Testis (tissue), 3 donors: ENCODE data around the gene IL17RA. TPM values are rescaled to one million over a fixed set of nuclear protein-coding genes. Genes with fewer than 3 reads are reported as not detected.

ENCODE experiments used
- DNase-seq: peaks from one replicate; pipeline ENCODE4 v3.0.0-alpha.2; 2019
- H3K27ac ChIP-seq, 2 donors: fragments of 200-600 bp; sonication (generic); one replicate each; pipeline ENCODE4 v1.5.1; 2019
- H3K27me3 ChIP-seq: fragments of 200-600 bp; sonication (generic); one replicate; pipeline ENCODE4 v1.5.1; 2019
- H3K36me3 ChIP-seq: fragments of 200-600 bp; sonication (generic); one replicate; pipeline ENCODE4 v1.5.1; 2017; ENCODE audit warnings: low read depth; ENCODE audit errors: missing control alignments
- H3K4me1 ChIP-seq: fragments of 200-600 bp; sonication (generic); one replicate; pipeline ENCODE4 v1.5.1; 2019
- H3K4me3 ChIP-seq, 2 donors: fragments of 200-600 bp; sonication (generic); one replicate each; pipeline ENCODE4 v1.5.1; 2017 to 2019
- H3K9me3 ChIP-seq: fragments of 200-600 bp; sonication (generic); one replicate; pipeline ENCODE4 v1.5.1; 2017
- CTCF ChIP-seq, 3 experiments: fragments of 450-650 bp in 2 of 3; fragments of 200-600 bp in 1 of 3; sonication (generic) in 1 of 3; IDR thresholded peaks; one replicate each; pipeline ENCODE4 v1.5.1; 2016 to 2019; ENCODE audit warnings: antibody characterized with exemption in 3 of 3, mild to moderate bottlenecking in 2 of 3, moderate library complexity in 1 of 3
- POLR2A ChIP-seq: fragments of 450-650 bp; IDR thresholded peaks from one replicate; pipeline ENCODE4 v1.6.1; 2017; ENCODE audit warnings: antibody characterized with exemption, mild to moderate bottlenecking, moderate library complexity
- WGBS, 2 donors: methylation state at CpG; one replicate each; pipeline ENCODE4 v1.1.5; 2018; 5-methylcytosine and 5-hydroxymethylcytosine counted together
- intact Hi-C: fragments of 100-400 bp; cut with DNase I; formaldehyde crosslinking; loops from one replicate; pipeline ENCODE4 v1.15.1; 2023; ENCODE audit warnings: low total_unique reads
- polyA plus RNA-seq: library from polyadenylated mRNA; stranded (reverse); fragments of 350-450 nt; fragmentation: Illumina TruSeq; extraction: RNeasy Lipid Tissue Mini Kit (QIAGEN cat#74804); gene quantifications from one replicate; pipeline ENCODE4 v1.2.3, GENCODE V29; 2014; ENCODE audit warnings: low read depth, low replicate concordance; ENCODE audit not compliant: insufficient read depth
- total RNA-seq, 2 donors: library from RNA; depleted of rRNA; stranded (reverse); fragments of >200 nt; gene quantifications; one replicate each; pipeline ENCODE4 v1.2.3, GENCODE V29; 2016

IL17RA gene
- total and polyA plus RNA-seq, 3 donors from 2014 or later = 6.8 to 12.8 (median 8.3) TPM

- Histone ChIP-seq H3K4me1 (peaks cover 10% of the 10 kb centered on the region), H3K4me3 (no peak overlapping the region), H3K27ac (no peak overlapping the region), H3K9me3 (no peaks in the 10 kb centered on the region), H3K27me3 (no peaks in the 10 kb centered on the region), H3K36me3 (no peaks in the 10 kb centered on the region)
- 92 to 95% methylated on average over 3 of the region's 3 CpGs for WGBS, 2 donors
- no peak for TF ChIP-seq POLR2A
- no peak for TF ChIP-seq CTCF (IDR thresholded peaks at IDR 0.05)
- DNase-seq = no peak
- intact Hi-C loops = loop anchor here (10.0 kb wide), 1 partner anchor 77 kb away; the partner anchor contains the start of gene IL17RA
Observed at GRCh38 chr22:17161991-17162390, 77.2 kb downstream of the IL17RA start.

GRCh38 chr22:17162731-17163130 is 77.9 kb downstream of the IL17RA start:
- Histone ChIP-seq H3K27ac (no peak overlapping the region), H3K27me3 (no peaks in the 10 kb centered on the region), H3K36me3 (no peaks in the 10 kb centered on the region), H3K4me3 (no peak overlapping the region), H3K4me1 (peaks cover 7% of the 10 kb centered on the region), H3K9me3 (no peaks in the 10 kb centered on the region)
- TF ChIP-seq CTCF (IDR thresholded peaks at IDR 0.05) = no peak
- no peak for TF ChIP-seq POLR2A
- 68 to 81% methylated on average over 8 of the region's 8 CpGs for WGBS, 2 donors
- intact Hi-C loops = loop anchor here (10.0 kb wide), 1 partner anchor 78 kb away; the partner anchor contains the start of gene IL17RA
- no peak for DNase-seq

- no peaks in the 10 kb centered on the region for H3K36me3 ChIP-seq
- TF ChIP-seq POLR2A (no peak), CTCF (IDR thresholded peaks at IDR 0.05) (no peak)
- H3K27ac ChIP-seq = no peak overlapping the region
- DNase-seq = no peak
- H3K4me1 ChIP-seq = peaks cover 7% of the 10 kb centered on the region
- H3K27me3 ChIP-seq = no peaks in the 10 kb centered on the region
- H3K9me3 ChIP-seq = no peaks in the 10 kb centered on the region
- intact Hi-C loops = loop anchor here (10.0 kb wide), 1 partner anchor 80 kb away; the partner anchor contains the start of gene IL17RA
- no peak overlapping the region for H3K4me3 ChIP-seq
- 80 to 86% methylated on average over 3 of the region's 3 CpGs for whole genome bisulfite sequencing, 2 donors
Observed at GRCh38 chr22:17164392-17165024, 79.7 kb downstream of the IL17RA start.

Other genes with a start within 250 kb of the IL17RA start
- 10 to 100 TPM in 1 of 2 donors, 1 to 10 TPM in 1; 8.5 to 10.2 TPM for gene GAB4, start 76.8 kb upstream of the IL17RA start, total RNA-seq
- gene GAB4, start 76.8 kb upstream of the IL17RA start, polyA plus RNA-seq = 10.4 TPM
- 1 to 10 TPM; 2.9 to 3.3 TPM for gene TMEM121B, start 36.4 kb downstream of the IL17RA start, total RNA-seq
- gene TMEM121B, start 36.4 kb downstream of the IL17RA start, polyA plus RNA-seq = 2.2 TPM
- 10 to 100 TPM; 41.5 to 46.3 TPM for gene HDHD5, start 74.3 kb downstream of the IL17RA start, total RNA-seq
- gene HDHD5, start 74.3 kb downstream of the IL17RA start, polyA plus RNA-seq = 34.0 TPM
- 10 to 100 TPM; 36.9 to 42.9 TPM for gene ADA2, start 134.4 kb downstream of the IL17RA start, total RNA-seq
- gene ADA2, start 134.4 kb downstream of the IL17RA start, polyA plus RNA-seq = 38.0 TPM